HG03469 (cell line): Measurements from ENCODE around the gene COL16A1.

Experiments
- ATAC-seq: cut with Tn5 transposase; IDR thresholded peaks from one replicate; pipeline ENCODE4 v1.9.1; 2021; ENCODE audit warnings: mild to moderate bottlenecking, moderate library complexity, moderate number of reproducible peaks; ENCODE audit not compliant: unreplicated experiment

COL16A1 gene

DNA sequence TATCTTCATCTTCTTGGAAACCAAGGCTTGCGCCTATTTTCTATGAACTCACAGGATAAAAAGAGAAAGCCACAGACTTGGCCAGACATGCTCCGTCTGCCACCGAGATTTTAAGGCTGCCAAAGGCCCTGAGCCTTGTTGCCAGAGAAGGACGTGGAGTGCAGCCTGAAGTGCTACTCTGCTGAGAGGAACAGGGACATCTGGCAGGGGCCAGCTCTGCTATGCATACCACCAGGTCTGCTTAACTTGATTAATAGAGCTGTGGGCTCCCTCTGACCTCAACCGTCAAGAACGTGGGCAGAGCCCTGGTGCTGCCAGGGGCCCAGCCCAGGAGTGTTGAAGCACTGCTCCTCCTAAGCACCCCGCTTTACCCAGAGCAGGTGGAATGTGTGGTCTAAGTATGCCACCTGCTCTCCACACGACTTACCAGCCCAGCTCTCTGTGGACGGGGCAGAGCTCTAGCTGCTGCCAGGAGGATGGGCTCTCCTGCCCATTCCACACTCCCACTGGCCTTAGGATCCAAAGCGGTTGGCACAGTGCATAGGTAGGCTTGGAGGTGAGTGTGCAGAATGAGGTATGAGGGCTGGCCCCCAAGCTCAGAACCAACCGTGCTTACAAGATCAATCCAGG, 75.8 kb downstream of the COL16A1 start:
- no peak for ATAC-seq

DNA sequence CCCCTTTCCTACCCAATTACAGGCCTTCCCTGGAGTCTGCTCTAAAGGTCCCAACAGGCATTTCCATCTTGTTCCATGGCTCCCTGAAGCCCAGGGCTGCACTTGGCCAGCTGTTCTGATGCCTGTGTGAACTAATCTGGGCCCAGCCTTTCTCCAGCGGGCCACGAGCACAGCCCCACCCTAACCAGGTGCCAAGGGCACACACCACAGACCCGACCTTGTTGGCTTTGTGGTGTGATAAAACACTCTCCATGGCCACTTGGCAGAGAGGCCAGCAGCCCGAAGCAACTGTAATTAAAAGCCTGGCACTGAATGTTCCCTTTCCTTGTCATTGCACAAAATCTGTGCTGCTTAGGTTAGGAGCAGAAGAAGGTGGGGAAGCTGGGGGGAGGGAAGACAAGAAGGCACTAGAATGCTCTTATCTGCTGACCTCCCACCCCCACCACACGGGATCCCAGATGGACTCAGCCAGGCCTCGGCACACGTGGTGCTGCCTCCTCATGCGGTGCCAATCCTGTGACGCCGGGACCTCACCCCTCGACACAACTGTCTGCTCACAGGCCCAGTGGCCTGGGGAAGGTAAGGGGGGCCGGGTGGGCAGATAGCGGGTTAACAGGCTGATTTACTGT, 76.4 kb downstream of the COL16A1 start:
- ATAC-seq = no peak

DNA sequence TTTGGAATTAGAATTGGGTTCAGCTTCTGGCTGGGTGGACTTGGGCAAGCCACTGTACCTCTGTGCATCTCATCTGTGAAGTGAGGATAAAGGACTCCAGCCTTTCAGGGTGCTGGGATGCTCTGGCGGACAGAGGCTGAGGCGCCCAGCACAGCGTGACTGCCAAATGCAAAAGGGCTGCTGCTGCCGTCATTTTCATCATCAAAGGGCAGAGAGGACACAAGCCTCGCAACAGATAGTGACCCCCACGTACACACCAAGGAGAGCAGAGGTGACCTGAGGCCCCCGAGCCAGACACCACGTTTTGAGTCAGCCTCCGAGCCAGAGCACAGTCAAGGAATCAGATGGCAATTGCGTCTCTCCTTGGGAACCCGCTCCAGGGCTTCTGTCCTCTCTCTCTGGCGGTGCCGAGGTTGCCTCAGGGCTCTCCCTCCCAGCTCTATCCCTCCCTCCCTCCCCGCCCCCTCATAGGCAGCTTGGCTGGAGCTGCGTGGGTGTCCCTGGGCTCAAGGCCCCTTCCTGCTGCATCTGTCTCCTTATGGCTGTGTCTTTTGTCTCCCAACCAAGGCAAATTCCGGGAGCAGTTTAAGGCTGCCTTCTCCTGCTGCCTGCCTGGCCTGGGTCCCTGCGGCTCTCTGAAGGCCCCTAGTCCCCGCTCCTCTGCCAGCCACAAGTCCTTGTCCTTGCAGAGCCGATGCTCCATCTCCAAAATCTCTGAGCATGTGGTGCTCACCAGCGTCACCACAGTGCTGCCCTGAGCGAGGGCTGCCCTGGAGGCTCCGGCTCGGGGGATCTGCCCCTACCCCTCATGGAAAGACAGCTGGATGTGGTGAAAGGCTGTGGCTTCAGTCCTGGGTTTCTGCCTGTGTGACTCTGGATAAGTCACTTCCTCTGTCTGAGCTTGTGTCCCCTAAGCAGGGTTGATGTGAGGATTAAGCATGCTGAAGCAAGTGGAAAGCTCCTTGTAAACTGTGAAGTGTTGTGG, 77.3 kb downstream of the COL16A1 start:
- no peak for ATAC-seq

- ATAC-seq = no peak
Observed at GRCh38 chr1:31625561-31626222, 78.1 kb downstream of the COL16A1 start.

DNA sequence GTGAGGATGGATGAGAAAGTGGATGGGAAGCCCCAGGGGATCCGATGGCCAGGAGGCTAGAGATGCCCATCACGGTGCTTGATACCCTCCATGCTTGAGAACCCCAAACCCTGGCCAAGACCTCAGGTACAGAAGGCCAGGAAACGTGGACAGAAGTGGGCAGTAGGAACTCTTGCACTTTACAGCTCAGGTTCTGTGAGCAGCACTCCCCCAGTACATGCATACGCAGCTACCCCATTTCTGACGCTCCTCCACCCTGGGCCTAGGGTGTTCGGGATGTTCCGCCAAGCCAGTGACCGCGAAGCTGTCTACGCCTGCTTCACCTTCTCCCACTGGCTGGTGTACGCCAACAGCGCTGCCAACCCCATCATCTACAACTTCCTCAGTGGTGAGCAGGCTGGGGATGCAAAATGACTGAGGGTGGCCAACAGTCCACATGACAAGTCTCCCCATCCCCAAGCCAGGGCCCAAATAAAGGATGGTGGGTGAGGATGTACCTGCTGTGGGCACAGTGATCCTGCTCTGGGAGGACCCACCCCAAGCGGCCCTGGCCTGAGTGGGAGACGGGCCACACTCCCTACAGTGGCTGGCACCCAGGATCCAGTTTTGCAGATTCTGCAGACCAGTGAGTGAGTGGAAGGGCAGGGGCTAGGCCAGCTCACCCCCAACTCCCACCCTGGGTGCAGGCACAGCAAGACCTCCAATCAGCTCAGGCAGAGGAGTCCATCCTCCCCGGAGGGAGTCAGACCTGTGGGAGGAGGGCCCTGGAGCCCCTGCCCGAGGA, 78.9 kb downstream of the COL16A1 start:
- ATAC-seq = no peak

- no peak for ATAC-seq
Observed at GRCh38 chr1:31624309-31624708, 79.5 kb downstream of the COL16A1 start.

GRCh38 chr1:31623365-31623764, 80.5 kb downstream of the COL16A1 start:
- ATAC-seq = no peak

DNA sequence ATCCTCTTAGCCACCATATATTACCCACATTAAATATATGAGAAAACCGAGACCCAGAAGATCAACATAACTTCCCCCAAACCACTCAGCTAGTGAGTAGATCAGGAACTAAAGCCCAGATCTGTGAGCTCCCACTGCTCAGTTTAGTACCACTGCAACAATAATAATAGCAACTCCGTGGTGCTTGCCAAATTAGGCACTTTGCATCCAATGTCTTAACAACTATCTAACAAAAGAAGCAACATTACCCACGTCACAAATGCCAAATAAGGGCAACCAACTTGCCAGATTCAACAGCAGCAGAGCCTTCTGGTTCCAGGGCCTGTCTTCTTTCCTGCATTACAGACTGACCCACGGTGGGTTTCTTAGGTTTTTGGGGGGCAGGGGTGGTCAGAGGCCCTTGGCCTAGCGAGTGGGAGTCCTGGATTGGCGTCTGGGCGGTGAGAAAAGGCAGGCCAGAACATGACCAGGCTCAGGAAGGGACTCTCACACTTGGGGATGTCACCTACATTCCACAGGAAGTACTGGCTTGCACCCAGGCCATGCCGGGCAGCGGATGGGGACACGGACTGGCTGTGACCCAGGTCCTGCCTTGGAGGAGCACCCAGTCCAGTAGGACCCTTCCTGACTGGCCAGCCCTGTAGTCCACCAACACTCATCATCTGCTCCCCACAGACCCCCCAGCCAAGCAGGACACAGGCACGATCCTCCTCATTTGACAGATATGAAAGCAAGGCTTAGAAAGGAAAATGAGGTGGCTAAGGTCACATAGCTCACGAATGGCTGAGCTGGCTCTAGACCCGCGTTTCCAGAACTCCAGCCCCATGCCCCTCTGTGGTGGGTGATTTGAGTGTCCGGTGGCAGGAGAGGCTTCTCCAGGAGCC, 81.7 kb downstream of the COL16A1 start:
- ATAC-seq = no peak

DNA sequence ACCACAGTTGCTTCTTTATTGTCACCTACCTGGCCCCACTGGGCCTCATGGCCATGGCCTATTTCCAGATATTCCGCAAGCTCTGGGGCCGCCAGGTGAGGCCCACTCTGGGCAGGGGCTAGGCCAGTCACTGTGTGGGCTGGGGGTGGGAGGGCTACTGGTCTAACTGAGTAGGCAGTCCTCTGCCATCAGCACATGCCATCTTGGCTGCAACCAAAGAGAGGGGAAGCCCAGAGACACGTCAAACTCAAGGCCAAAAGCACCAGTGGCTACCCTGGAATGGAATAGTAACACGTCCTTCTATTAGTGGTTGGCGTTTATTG, 82.4 kb downstream of the COL16A1 start:
- ATAC-seq = no peak

DNA sequence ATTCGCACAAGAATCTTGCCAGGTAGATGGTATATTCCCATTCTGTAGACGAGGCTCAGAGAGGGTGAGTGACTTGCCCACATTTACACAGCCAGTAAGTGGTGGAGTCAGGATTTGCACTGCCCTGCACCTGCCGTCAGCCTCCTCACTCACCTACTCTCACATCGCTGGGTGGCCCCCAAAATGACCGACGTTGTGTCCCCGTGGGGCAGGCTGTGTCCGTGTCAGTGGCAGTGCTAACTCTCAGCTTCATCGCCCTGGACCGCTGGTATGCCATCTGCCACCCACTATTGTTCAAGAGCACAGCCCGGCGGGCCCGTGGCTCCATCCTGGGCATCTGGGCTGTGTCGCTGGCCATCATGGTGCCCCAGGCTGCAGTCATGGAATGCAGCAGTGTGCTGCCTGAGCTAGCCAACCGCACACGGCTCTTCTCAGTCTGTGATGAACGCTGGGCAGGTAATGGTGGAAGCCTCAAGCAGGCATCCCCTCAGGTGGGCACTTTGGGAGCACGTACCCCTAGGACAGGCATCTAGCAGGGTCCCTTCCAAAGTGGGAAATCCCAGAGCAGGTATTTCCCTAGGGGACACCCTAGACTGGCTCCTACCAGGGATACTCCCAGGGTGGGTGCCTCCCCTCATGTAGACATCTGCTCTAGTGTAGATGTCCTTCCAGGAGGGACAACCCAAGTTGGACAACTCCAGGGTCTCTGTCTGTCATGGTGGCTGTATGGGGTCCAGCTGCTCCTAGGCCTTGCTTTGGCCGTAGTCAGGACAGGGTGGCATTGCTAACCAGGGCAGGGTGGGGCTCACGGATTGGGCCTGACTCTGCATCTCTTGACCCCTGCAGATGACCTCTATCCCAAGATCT, 83.0 kb downstream of the COL16A1 start:
- ATAC-seq = no peak

DNA sequence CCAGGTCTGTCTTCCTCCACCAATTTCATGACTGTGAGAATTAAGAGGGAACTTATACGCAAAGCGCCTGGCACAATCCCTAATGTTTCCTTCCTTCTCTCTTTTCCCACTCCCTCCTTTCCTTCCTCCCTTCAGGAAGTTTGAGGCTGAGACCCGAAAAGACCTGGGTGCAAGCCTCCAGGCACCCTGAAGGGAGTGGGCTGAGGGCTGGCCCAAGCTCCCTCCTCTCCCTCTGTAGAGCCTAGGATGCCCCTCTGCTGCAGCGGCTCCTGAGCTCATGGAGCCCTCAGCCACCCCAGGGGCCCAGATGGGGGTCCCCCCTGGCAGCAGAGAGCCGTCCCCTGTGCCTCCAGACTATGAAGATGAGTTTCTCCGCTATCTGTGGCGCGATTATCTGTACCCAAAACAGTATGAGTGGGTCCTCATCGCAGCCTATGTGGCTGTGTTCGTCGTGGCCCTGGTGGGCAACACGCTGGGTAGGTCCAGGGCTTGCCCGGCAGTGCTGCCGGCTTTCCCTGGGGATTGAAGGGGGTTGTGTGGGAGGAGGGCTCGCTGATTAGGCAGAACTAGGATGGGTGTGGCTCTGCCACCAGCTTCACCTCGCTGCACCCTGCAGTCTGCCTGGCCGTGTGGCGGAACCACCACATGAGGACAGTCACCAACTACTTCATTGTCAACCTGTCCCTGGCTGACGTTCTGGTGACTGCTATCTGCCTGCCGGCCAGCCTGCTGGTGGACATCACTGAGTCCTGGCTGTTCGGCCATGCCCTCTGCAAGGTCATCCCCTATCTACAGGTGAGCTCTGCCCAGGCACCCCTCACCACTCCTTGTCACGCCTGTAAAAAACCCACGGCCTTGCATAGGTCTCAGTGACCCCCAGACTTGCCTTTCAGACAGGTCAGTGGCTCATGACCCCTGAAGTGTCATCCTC, 84.6 kb downstream of the COL16A1 start:
- no peak for ATAC-seq

DNA sequence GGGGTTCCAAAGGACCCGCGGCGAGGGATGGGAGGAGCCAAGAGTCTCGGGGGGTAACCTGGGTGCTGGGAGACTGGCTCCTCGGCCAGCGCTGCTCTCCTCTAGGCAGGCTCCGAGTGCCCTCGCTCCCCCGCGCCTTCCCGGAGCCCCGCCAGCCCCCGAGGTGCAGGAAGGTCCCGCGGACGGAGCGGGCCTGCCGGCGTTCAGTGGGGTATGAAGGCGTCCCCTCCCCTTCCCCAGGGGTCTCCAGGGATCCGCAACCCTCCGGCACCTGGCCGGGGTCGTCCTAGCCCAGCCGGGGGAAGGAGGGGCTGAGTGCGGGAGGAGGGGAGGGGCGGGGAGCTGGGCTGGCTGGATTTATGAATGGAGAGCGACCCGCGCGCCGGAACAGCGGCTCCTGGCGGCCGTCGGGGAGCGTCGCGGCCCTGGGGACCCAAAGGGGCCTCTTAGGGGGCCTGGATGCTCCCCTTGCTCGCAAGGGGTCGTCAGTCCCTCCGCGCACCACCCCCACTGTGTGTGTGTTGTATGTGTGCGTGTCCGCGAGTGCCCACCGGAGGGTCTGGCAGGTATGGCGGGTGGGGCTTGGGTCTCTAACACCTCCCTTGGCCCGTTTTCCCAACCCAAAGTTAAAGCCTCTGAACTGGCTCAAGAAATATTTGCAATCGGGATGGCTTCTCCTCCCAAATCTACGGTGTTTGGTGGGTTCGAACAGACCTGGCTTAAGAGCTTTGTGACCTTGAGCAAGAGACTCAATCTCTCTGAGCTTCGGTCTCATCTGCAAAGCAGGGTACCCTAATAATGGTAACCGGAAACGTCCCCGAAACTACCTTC, 85.7 kb downstream of the COL16A1 start:
- ATAC-seq = no peak

DNA sequence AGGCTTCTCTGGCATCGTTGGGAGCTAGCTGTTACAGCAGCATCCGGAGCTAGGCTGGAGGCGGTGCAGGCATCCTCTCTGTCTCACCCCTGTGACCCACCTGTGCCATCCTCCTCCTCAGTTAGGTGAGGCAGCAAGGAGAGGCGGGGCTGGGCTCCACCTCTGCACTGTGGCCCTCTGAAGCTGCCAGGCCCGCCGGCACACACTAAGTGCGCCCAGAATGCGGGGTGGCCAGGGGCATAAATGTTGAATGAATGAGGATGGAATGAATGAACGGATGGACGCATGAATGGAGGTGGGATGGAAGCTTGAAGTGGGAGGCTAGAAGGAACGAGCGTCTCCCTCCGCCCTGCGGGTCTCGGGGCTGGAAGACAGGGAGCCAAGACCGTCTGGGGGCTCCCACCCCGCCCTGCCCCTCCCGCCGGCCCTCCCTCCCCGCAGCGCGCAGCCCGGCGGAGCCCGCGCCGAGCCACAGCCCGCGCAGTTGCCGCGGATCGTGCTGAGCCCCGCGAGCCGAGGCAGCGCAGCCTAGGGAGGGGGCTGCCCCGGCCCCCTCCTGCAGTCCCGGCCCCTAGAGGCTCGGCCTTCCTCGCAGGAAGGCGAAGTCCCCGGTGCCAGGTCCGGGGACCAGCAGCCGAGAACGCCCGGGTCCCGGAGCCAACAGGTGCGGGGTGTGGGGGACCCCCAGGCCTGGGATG, 86.5 kb downstream of the COL16A1 start, which contains the start of gene HCRTR1:
Gene HCRTR1 (plus strand): TSS at position 472 of the 698 bp plus-strand sequence. CDS start 1,504 bp downstream, outside the sequence.
- ATAC-seq = no peak

DNA sequence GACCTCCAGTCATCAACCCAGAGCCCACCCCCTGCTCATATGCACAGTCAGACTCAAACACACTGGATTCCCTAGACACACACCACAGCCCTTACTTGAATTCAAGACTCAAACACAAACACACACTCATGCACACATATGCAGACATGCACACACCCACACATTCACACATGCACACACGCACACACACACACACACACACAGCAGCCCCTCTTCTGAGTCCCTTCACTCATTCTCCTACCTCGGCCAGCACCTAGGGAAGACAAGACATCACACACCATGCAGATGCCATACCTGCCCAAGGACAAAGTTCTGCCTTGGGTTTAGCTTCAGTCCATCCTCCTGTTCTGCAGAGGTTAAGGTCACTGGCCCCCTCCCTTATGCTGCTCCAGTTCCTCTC, 87.9 kb downstream of the COL16A1 start:
- no peak for ATAC-seq

GRCh38 chr1:31615414-31615813, 88.4 kb downstream of the COL16A1 start:
- no peak for ATAC-seq
